Measurements from ENCODE around the gene CCDC82. TPM values are rescaled to one million over a fixed set of nuclear protein-coding genes. Genes with fewer than 3 reads are reported as not detected.
"Not testable (repeated sequence)": the region's sequence is repeated elsewhere in the genome, so short reads cannot be mapped to it uniquely, and the experiment has no call there.

CCDC82 gene
- total RNA-seq = 12.7 TPM
- long read RNA-seq, full-length matches to known transcripts = 8 of 20 reads
- long read RNA-seq, partial matches to known transcripts = 0 of 20 reads
- long read RNA-seq, other reads (novel, unspliced or antisense) = 12 of 20 reads

GRCh38 chr11:96389720-96390487 is at the start of gene CCDC82, which contains the start of gene JRKL:
Gene CCDC82, minus strand, starts transcription at chr11:96389912. Its CDS starts 5,165 bp downstream, at chr11:96384747.
Gene JRKL, plus strand, starts transcription at chr11:96390013. Its CDS starts 637 bp downstream, at chr11:96390650.
- intact Hi-C loops (cut with DNase I) = loop anchor here (5.0 kb wide), 1 partner anchor 553 kb away; no protein-coding TSS in a partner anchor
- ATAC-seq (ENCODE audit: poor library complexity) = peak; percentile 100
- DNase-seq = peak; percentile 97

GRCh38 chr11:96432654-96433053 is 42.9 kb upstream of the CCDC82 start:
- ATAC-seq (ENCODE audit: poor library complexity); intact Hi-C loops (cut with DNase I); DNase-seq: not testable (repeated sequence)

GRCh38 chr11:96430668-96431067 is 41.0 kb upstream of the CCDC82 start:
- intact Hi-C loops (cut with DNase I) = no loop called here
- no peak for DNase-seq
- no peak for ATAC-seq (ENCODE audit: poor library complexity)

GRCh38 chr11:96424693-96425092 is 35.0 kb upstream of the CCDC82 start:
- DNase-seq = no peak
- intact Hi-C loops (cut with DNase I) = no loop called here
- ATAC-seq (ENCODE audit: poor library complexity) = no peak

GRCh38 chr11:96413408-96413807 is 23.7 kb upstream of the CCDC82 start:
- no peak for DNase-seq
- intact Hi-C loops (cut with DNase I) = no loop called here
- no peak for ATAC-seq (ENCODE audit: poor library complexity)

GRCh38 chr11:96412761-96413381 is 23.2 kb upstream of the CCDC82 start:
- ATAC-seq (ENCODE audit: poor library complexity) = no peak
- intact Hi-C loops (cut with DNase I) = no loop called here
- DNase-seq = no peak

GRCh38 chr11:96411412-96411811 is 21.7 kb upstream of the CCDC82 start:
- ATAC-seq (ENCODE audit: poor library complexity); intact Hi-C loops (cut with DNase I); DNase-seq: not testable (repeated sequence)

GRCh38 chr11:96400697-96401096 is 11.0 kb upstream of the CCDC82 start:
- intact Hi-C loops (cut with DNase I) = no loop called here
- DNase-seq (no peak), ATAC-seq (ENCODE audit: poor library complexity) (no peak)

- DNase-seq (no peak), ATAC-seq (ENCODE audit: poor library complexity) (no peak)
- intact Hi-C loops (cut with DNase I) = no loop called here
Measured at GRCh38 chr11:96397863-96398262, 8.2 kb upstream of the CCDC82 start.

- intact Hi-C loops (cut with DNase I) = no loop called here
- DNase-seq (no peak), ATAC-seq (ENCODE audit: poor library complexity) (no peak)
Measured at GRCh38 chr11:96396637-96397036, 6.9 kb upstream of the CCDC82 start.

- intact Hi-C loops (cut with DNase I) = loop anchor here (5.0 kb wide), 1 partner anchor 557 kb away; no protein-coding TSS in a partner anchor
- ATAC-seq (ENCODE audit: poor library complexity) (no peak), DNase-seq (no peak)
Measured at GRCh38 chr11:96394773-96395172, 5.1 kb upstream of the CCDC82 start.

GRCh38 chr11:96393753-96394348 is 4.1 kb upstream of the CCDC82 start:
- no peak for ATAC-seq (ENCODE audit: poor library complexity)
- intact Hi-C loops (cut with DNase I) = loop anchor here (5.0 kb wide), 1 partner anchor 557 kb away; no protein-coding TSS in a partner anchor
- DNase-seq = no peak

- ATAC-seq (ENCODE audit: poor library complexity) (no peak), DNase-seq (no peak)
- intact Hi-C loops (cut with DNase I) = loop anchor here (5.0 kb wide), 1 partner anchor 555 kb away; no protein-coding TSS in a partner anchor
Measured at GRCh38 chr11:96391698-96392307, 2.1 kb upstream of the CCDC82 start.

- DNase-seq (no peak), ATAC-seq (ENCODE audit: poor library complexity) (peak; percentile 18)
- intact Hi-C loops (cut with DNase I) = loop anchor here (5.0 kb wide), 1 partner anchor 553 kb away; no protein-coding TSS in a partner anchor
Measured at GRCh38 chr11:96390488-96390792, 728 bp upstream of the CCDC82 start.

GRCh38 chr11:96388891-96389719 is 607 bp downstream of the CCDC82 start:
- peak; percentile 52 for ATAC-seq (ENCODE audit: poor library complexity)
- intact Hi-C loops (cut with DNase I) = no loop called here
- no peak for DNase-seq

- no peak for ATAC-seq (ENCODE audit: poor library complexity)
- intact Hi-C loops (cut with DNase I) = no loop called here
- no peak for DNase-seq
Measured at GRCh38 chr11:96385187-96385586, 4.5 kb downstream of the CCDC82 start.

GRCh38 chr11:96384156-96384555 is 5.6 kb downstream of the CCDC82 start:
- ATAC-seq (ENCODE audit: poor library complexity) (no peak), DNase-seq (no peak)
- intact Hi-C loops (cut with DNase I) = no loop called here

GRCh38 chr11:96376796-96377195 is 12.9 kb downstream of the CCDC82 start:
- ATAC-seq (ENCODE audit: poor library complexity) (no peak), DNase-seq (no peak)
- intact Hi-C loops (cut with DNase I) = no loop called here

Data from Right ventricle myocardium superior (tissue), 1 donor.